GM21825 (cell line): ENCODE measurements around the gene AGER.
"Not testable (repeated sequence)": the region's sequence is repeated elsewhere in the genome, so short reads cannot be mapped to it uniquely, and the experiment has no call there.

ENCODE experiments used
- ATAC-seq: cut with Tn5 transposase; IDR thresholded peaks from one replicate; pipeline ENCODE4 v1.9.1; 2021; ENCODE audit warnings: mild to moderate bottlenecking, moderate library complexity; ENCODE audit not compliant: unreplicated experiment

AGER gene

DNA sequence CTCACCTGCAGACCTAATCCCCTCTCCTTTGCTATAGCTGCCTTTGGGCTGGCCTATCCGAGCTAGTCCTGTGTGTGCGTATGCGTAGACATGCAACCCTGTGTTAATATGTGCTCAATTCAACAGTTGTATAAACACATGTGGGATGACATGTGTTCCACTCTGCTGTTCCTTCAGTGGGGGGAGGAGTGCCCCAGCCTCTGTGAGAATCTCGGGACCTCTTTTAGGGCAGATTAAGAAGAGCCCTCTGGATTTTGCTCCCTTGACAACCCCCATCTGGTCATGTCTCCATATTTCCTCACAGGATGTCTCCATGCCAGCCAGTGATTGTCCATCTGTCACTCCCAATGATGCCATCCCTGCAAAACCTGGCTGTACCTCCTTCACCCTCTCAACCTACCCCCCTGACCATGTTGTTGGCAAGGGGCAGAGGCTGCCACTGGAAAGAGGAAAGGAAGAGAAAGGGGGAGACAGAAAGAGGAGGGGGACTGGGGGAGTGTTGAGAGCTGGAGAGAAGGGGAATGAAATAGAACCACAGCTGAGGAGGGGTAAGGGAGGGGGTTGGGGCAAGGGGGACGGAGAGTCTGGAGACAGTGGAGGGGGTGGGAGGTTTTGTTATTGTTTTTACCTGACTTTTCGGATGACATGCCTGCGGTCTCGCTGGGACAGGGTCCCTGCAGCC is 32.7 kb downstream of the AGER start:
- no peak for ATAC-seq

- ATAC-seq, result no peak
These were observed 33.9 kb downstream of the AGER start for GRCh38 chr6:32149932-32150870.

DNA sequence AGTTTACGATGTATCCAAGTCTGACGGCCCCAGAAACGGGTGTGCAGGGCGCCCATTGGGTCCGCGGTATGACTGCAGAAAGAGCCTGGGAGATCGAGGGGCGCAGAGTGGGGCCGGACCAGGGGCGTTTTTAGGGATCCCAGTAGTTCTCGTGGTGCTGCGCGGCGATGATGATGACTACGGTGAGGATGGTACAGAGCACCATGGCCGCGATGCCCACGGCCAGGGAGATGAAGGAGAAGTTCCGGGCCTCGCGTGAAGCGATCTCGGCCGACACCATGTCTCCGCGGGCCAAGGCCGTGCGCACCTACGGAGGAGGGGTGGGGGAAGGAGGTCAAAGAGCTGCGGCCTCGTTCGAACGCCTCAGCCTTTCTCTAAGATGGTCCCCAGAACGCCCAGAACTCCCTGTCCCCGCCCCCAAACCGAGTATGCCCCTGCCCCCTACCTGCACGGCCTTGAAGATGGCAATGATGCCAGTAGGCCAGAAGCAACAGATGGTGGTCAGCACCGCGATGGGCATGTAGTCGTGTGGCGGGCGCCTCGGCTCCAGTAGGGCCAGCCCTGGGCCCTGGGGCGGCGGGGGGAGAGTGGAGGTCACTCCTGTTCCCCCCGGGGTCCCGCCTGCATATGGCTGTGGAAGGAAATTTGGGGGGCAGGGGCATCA is 34.8 kb downstream of the AGER start:
- ATAC-seq, result no peak

GRCh38 chr6:32148289-32149091 is 35.6 kb downstream of the AGER start:
- ATAC-seq, result no peak

DNA sequence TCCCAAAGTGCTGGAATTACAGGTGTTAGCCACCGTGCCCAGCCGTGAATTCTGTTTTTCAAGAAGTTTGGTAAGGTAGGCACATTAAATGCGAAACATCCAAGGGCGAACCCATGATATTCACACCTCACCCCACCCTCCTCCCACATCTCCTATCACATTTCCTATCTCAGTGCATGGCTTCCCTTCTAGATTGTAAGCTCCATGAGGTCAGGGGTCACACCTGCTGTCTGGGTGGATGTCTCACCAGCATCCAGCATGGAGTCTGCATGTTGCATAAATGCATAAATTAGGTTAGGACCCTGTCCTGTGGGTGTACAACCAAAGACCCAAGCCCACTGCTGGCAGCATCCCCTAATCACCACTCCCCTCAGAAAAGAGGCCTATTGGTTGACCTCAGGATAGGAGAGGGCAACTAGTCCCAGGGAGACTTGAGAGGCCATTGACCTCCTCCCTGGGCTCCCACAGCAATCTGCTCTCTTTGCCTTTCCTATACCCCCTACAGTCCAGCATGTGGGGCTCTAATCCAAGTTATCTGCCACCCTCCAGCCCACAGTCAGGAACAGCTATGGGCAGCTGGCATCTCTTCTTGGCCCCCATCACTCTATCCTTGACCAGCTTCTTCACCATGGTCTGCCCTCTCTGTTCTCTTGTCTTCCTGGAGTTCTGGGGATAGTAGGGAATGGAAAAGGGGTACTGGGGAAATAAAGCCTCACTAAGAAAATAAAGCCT is 36.5 kb downstream of the AGER start:
- ATAC-seq, result no peak

DNA sequence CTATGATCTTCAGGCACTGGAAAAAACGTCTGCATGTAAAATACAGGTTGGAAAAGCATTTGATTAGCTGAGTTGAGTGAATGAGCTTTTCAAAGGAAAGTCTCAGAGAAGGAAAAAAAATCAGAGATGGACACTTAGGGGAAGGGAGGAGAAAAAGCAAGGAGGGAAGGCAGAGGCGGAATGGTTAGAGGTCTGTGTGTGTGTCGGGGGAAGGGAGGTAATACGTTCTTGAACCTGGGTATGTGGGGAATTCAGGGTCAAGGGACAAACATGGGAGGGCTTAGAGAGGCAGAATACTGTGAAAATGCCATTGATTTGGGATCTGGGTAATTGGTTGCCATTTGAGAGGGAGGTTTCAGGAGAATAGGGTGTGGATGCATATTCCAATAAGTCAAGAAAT is 37.4 kb downstream of the AGER start:
- no peak for ATAC-seq

- ATAC-seq, result no peak
These were observed 37.8 kb downstream of the AGER start for GRCh38 chr6:32146287-32146686.

GRCh38 chr6:32144238-32144637 is 39.8 kb downstream of the AGER start:
- not testable (repeated sequence) for ATAC-seq

DNA sequence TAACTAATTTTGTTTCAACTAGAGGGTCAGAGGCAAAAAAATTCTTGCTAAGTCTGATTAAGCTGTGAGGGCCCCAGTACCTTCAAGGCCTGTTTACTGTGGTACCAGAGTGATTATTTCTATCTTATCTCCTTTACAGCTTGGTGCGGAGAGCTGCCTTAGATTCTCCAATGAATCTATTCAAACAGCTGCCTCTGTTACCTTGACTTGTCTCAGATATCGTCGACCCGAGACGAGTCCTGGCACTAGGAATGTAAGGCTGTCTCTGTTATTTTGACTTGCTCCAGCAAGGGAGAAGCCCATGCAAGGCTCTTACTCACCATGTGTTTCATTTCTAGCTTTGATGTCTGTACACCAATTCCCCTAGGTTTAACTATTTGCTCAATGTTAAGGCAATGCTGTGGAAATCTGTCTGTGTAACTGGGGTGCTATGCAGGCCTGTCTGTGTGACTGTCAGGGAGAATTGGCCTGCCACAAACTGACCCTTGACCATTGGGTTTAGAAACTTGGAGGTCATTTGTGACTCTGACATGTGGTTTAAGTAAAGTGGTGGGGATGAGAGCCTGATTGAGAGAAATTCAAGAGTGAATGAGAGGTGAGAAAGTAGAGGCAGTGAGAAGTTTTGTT is 43.5 kb downstream of the AGER start:
- ATAC-seq, result no peak

GRCh38 chr6:32139590-32139989 is 44.5 kb downstream of the AGER start:
- ATAC-seq, result no peak

- no peak for ATAC-seq
These were observed 46.6 kb downstream of the AGER start for GRCh38 chr6:32137454-32137853.

DNA sequence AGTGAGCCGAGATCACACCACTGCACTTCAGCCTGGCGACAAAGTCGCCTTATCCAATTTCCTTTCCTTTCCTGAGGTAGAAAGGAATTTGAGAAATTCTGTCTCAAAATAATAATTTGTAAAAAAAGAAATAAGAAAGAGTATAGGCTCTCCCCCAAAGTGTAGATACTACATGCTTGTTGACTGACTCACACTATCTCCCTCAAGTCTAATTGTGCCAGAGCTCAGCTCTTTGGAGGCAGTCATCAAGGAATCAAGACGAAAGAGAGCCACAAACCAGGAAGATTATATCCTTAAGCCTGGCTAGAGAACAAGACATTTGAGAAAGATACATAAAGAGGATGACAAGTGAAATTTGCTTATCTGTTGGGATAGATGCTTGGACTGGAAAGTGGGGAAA is 50.3 kb downstream of the AGER start:
- ATAC-seq, result no peak

GRCh38 chr6:32132110-32132509 is 51.9 kb downstream of the AGER start:
- no peak for ATAC-seq

- no peak for ATAC-seq
These were observed 52.6 kb downstream of the AGER start for GRCh38 chr6:32131439-32131948.
